M059J (cell line): Measurements from ENCODE around the gene RNF148. TPM values are rescaled to one million over a fixed set of nuclear protein-coding genes. Genes with fewer than 3 reads are reported as not detected.

Experiments used
- total RNA-seq: library from RNA; depleted of rRNA; stranded (reverse); fragments of >200 nt; shearing (Covaris generic); gene quantifications from 2 replicates; pipeline ENCODE4 v1.2.3, GENCODE V29; 2014; rRNA removed

RNF148 gene
- total RNA-seq, 1 experiment from 2014 or later: not detected

Other genes starting within 250 kb of the RNF148 start
- 0.10 TPM in 1 of 2 replicates, not detected in the other for gene RNF133, start 3.8 kb downstream of the RNF148 start, total RNA-seq
- 5.9 and 11.8 TPM in 2 replicates for gene CADPS2, start 183.5 kb upstream of the RNF148 start, total RNA-seq